HG03103 (cell line): ENCODE data around the gene RASSF10.

ENCODE experiments used
- ATAC-seq: cut with Tn5 transposase; IDR thresholded peaks from one replicate; pipeline ENCODE4 v1.9.1; 2021; ENCODE audit warnings: low read depth; ENCODE audit not compliant: unreplicated experiment

The RASSF10 gene

GRCh38 chr11:13051257-13051656 lies 42.1 kb downstream of the RASSF10 start:
- ATAC-seq = no peak

DNA sequence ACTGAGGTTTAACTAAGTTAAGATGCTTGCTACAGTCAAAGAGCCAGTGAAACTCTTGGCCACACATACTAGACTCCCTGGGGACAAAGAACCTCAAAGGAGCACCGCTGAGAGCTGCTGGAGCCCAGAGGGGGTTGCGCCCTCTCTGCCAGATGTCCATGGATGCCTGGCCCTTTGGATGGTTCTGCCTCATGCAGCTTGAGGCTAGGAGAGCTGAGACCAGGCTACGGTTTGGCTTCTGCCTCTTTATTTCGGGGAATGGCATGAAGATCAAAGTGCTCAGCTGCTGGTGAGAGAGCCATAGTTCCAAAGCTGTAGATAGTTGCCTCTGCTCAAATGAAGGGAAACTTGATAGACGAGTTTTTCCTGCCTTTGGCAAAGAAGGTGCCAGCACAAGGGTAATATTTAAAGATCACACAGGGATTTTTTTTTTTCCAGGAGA lies 43.0 kb downstream of the RASSF10 start:
- no peak for ATAC-seq

GRCh38 chr11:13053255-13053917 lies 44.3 kb downstream of the RASSF10 start:
- no peak for ATAC-seq

DNA sequence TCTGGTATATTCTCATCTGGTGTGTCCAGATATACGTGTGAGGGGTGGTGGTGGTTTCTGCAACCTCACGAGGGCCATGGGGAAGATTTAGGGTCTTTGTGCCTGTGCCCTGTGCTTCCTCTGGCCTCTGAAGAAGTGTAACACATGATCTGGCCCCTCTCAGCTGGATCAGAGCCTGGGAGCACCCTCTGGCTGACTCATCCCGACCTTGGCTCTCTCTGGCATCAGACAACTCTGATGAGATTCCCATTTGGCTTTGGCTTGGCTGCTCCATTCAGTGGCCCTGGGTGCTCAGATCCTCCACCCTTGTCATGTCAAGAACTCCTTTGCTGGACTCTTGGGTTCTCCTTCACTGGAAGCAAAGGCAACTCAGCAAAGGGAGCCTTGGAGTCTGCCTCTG lies 45.2 kb downstream of the RASSF10 start:
- no peak for ATAC-seq

GRCh38 chr11:13055200-13055599 lies 46.1 kb downstream of the RASSF10 start:
- no peak for ATAC-seq

GRCh38 chr11:13061294-13061990 lies 52.3 kb downstream of the RASSF10 start:
- ATAC-seq = no peak
